H1 (cell line): ENCODE results near the gene SPEM1. TPM values are rescaled to one million over a fixed set of nuclear protein-coding genes. Genes with fewer than 3 reads are reported as not detected.

Source experiments
- CTCF ChIA-PET: fragments of 300-600 bp; sonication (Branson Sonifier 250); formaldehyde crosslinking; loops from one replicate; lab custom pipeline; 2021; ENCODE audit not compliant: partially characterized antibody; lab: Charles Lee
- POLR2A ChIA-PET: fragments of 300-600 bp; sonication (Branson Sonifier 250); formaldehyde crosslinking; loops from one replicate; lab custom pipeline; 2021; ENCODE audit warnings: inconsistent platforms; ENCODE audit not compliant: partially characterized antibody; lab: Charles Lee
- DNase-seq, 2 experiments: peaks; one replicate each; pipeline versions ENCODE4 v3.0.0 to v3.0.0-alpha.2; 2010 to 2022; ENCODE audit warnings: low spot score in 2 of 2, low read depth in 1 of 2, mixed read lengths in 1 of 2
- FAIRE-seq: peaks from 2 replicates; lab custom pipeline; 2011; peaks lifted over from hg19 to GRCh38; lab: Jason Lieb, UNC
- H2AFZ ChIP-seq: 2 replicates; pipeline ENCODE4 v1.8.1; 2012; ENCODE audit warnings: low read length, inconsistent platforms
- H2AK5ac ChIP-seq: 2 replicates; pipeline ENCODE4 v1.6.1; 2013; ENCODE audit warnings: low read depth, low read length
- H2BK120ac ChIP-seq: replicated peaks from 2 replicates; pipeline ENCODE3; 2013; ENCODE audit warnings: low read depth, low read length, inconsistent platforms
- H2BK12ac ChIP-seq: 2 replicates; pipeline ENCODE4 v1.6.1; 2013; ENCODE audit warnings: low read depth, low read length
- H2BK15ac ChIP-seq: 2 replicates; pipeline ENCODE4 v1.6.1; 2013; ENCODE audit warnings: low read length
- H2BK20ac ChIP-seq: 2 replicates; pipeline ENCODE4 v1.6.1; 2013; ENCODE audit warnings: low read length
- H2BK5ac ChIP-seq: 2 replicates; pipeline ENCODE4 v1.6.1; 2013; ENCODE audit warnings: low read depth, low read length
- H3K14ac ChIP-seq: 2 replicates; pipeline ENCODE4 v1.6.1; 2013; ENCODE audit warnings: inconsistent platforms; ENCODE audit not compliant: insufficient read length
- H3K18ac ChIP-seq: 2 replicates; pipeline ENCODE4 v1.6.1; 2013; ENCODE audit warnings: low read length; ENCODE audit errors: extremely low read depth
- H3K23ac ChIP-seq: 2 replicates; pipeline ENCODE4 v1.6.1; 2013; ENCODE audit warnings: inconsistent platforms; ENCODE audit not compliant: insufficient read length
- H3K23me2 ChIP-seq: 2 replicates; pipeline ENCODE4 v1.6.1; 2013; ENCODE audit warnings: low read depth, low read length
- H3K27ac ChIP-seq: 2 replicates; pipeline ENCODE4 v1.6.1; 2011; ENCODE audit warnings: low read depth, low read length, inconsistent platforms
- H3K27me3 ChIP-seq, 4 experiments: replicated peaks in 1 of 4; 1 replicate in 1 of 4; 2 replicates in 3 of 4; pipeline versions ENCODE4 v1.6.1 to v1.8.1; 2011 to 2013; ENCODE audit warnings: low read length in 3 of 4, mild to moderate bottlenecking in 3 of 4, inconsistent platforms in 2 of 4, mixed read lengths in 2 of 4, moderate library complexity in 1 of 4; ENCODE audit not compliant: control insufficient read depth in 3 of 4, insufficient read depth in 3 of 4; ENCODE audit errors: extremely low read depth in 1 of 4
- H3K36me3 ChIP-seq, 4 experiments: 2 replicates each; pipeline versions ENCODE4 v1.6.1 to v1.8.1; 2011 to 2013; ENCODE audit warnings: mild to moderate bottlenecking in 4 of 4, low read length in 3 of 4, moderate library complexity in 2 of 4, control low read depth in 1 of 4, inconsistent platforms in 1 of 4; ENCODE audit not compliant: insufficient read depth in 4 of 4, control insufficient read depth in 2 of 4
- H3K4ac ChIP-seq: replicated peaks from 2 replicates; pipeline ENCODE3; 2013; ENCODE audit warnings: low read length, low read depth, mixed read lengths, inconsistent platforms; ENCODE audit not compliant: insufficient read length
- H3K4me1 ChIP-seq, 4 experiments: replicated peaks in 1 of 4; 1 replicate in 1 of 4; 2 replicates in 3 of 4; pipeline versions ENCODE4 v1.6.1 to v1.8.1; 2011 to 2013; ENCODE audit warnings: low read length in 3 of 4, inconsistent platforms in 2 of 4, mixed read lengths in 1 of 4; ENCODE audit not compliant: insufficient read depth in 4 of 4, control insufficient read depth in 3 of 4
- H3K4me2 ChIP-seq, 2 experiments: 2 replicates each; pipeline versions ENCODE4 v1.6.1 to v1.8.1; 2011 to 2013; ENCODE audit warnings: low read depth in 2 of 2, low read length in 2 of 2, control low read depth in 1 of 2, inconsistent platforms in 1 of 2, mild to moderate bottlenecking in 1 of 2; ENCODE audit not compliant: insufficient read depth in 1 of 2
- H3K4me3 ChIP-seq, 4 experiments: fragments of 200-600, 300-600 bp in 1 of 4; sonication (generic), shearing (Covaris generic), sonication (Bioruptor Twin) in 1 of 4; 2 replicates each; pipeline versions ENCODE4 v1.5.1 to v1.8.1; 2011 to 2016; ENCODE audit warnings: low read length in 4 of 4, low read depth in 3 of 4, control low read depth in 2 of 4, inconsistent platforms in 2 of 4, mild to moderate bottlenecking in 2 of 4, mixed read lengths in 1 of 4, moderate library complexity in 1 of 4; ENCODE audit not compliant: insufficient read depth in 2 of 4; ENCODE audit errors: extremely low read depth in 1 of 4
- H3K56ac ChIP-seq: replicated peaks from 2 replicates; pipeline ENCODE3; 2013; ENCODE audit warnings: low read depth, mild to moderate bottlenecking, mixed read lengths, low read length, inconsistent platforms; ENCODE audit not compliant: insufficient read length
- H3K79me1 ChIP-seq: 2 replicates; pipeline ENCODE4 v1.6.1; 2013; ENCODE audit warnings: low read depth, low read length, control low read depth
- H3K79me2 ChIP-seq, 2 experiments: 2 replicates each; pipeline versions ENCODE4 v1.6.1 to v1.8.1; 2012 to 2013; ENCODE audit warnings: low read length in 2 of 2, mild to moderate bottlenecking in 2 of 2, inconsistent platforms in 1 of 2; ENCODE audit not compliant: insufficient read depth in 2 of 2, control insufficient read depth in 1 of 2
- H3K9ac ChIP-seq, 4 experiments: replicated peaks in 1 of 4; 1 replicate in 1 of 4; 2 replicates in 3 of 4; pipeline versions ENCODE4 v1.6.1 to v1.8.1; 2011 to 2013; ENCODE audit warnings: low read depth in 3 of 4, low read length in 3 of 4, control low read depth in 2 of 4, mild to moderate bottlenecking in 2 of 4, moderate library complexity in 2 of 4, inconsistent platforms in 1 of 4; ENCODE audit errors: extremely low read depth in 1 of 4
- H3K9me3 ChIP-seq, 2 experiments: 2 replicates each; pipeline versions ENCODE4 v1.6.1 to v1.8.1; 2012 to 2013; ENCODE audit warnings: mild to moderate bottlenecking in 2 of 2, moderate library complexity in 2 of 2, control low read depth in 1 of 2, inconsistent platforms in 1 of 2, low read depth in 1 of 2, low read length in 1 of 2, mixed read lengths in 1 of 2; ENCODE audit not compliant: insufficient read depth in 2 of 2
- H4K20me1 ChIP-seq, 2 experiments: replicated peaks in 1 of 2; 2 replicates each; pipeline versions ENCODE3 to v1.8.1; 2011 to 2013; ENCODE audit warnings: inconsistent platforms in 2 of 2, low read length in 2 of 2, mild to moderate bottlenecking in 1 of 2; ENCODE audit not compliant: insufficient read depth in 2 of 2, control insufficient read depth in 1 of 2
- H4K5ac ChIP-seq: 2 replicates; pipeline ENCODE4 v1.6.1; 2013; ENCODE audit warnings: low read length, low read depth, mixed read lengths, inconsistent platforms; ENCODE audit not compliant: insufficient read length
- H4K8ac ChIP-seq: 2 replicates; pipeline ENCODE4 v1.8.0; 2013; ENCODE audit warnings: mild to moderate bottlenecking, moderate library complexity, low read length, inconsistent platforms; ENCODE audit not compliant: insufficient read depth; ENCODE audit errors: extremely low read depth
- H4K91ac ChIP-seq: replicated peaks from 2 replicates; pipeline ENCODE3; 2013; ENCODE audit warnings: low read length, mixed read lengths, inconsistent platforms; ENCODE audit not compliant: insufficient read length
- SIN3A ChIP-seq, 2 experiments: IDR thresholded peaks in 1 of 2; conservative IDR thresholded peaks in 1 of 2; 2 replicates each; pipeline ENCODE4 v1.6.1; 2011 to 2012; ENCODE audit warnings: low read length in 2 of 2, improper control_type of control experiment in 1 of 2, low read depth in 1 of 2, mild to moderate bottlenecking in 1 of 2
- YY1 ChIP-seq: IDR thresholded peaks from 2 replicates; pipeline ENCODE4 v1.6.1; 2011; ENCODE audit warnings: low read depth, mild to moderate bottlenecking, low read length
- WGBS, 2 experiments: shearing (Covaris generic) in 1 of 2; methylation state at CpG; one replicate each; pipeline versions ENCODE4 v1.1.6 to v1.1.7; 2013 to 2015; ENCODE audit warnings: low lambda C conversion rate in 2 of 2, mixed read lengths in 2 of 2, inconsistent platforms in 1 of 2, low coverage in 1 of 2, missing lambda C conversion rate in 1 of 2; ENCODE audit not compliant: insufficient replicate concordance in 2 of 2, insufficient coverage in 1 of 2, insufficient read length in 1 of 2; ENCODE audit errors: extremely low coverage in 1 of 2, missing lambda C conversion rate in 1 of 2; 5-methylcytosine and 5-hydroxymethylcytosine counted together
- polyA plus RNA-seq, 7 experiments: library from polyadenylated mRNA; depleted of rRNA in 3 of 7; stranded (reverse) in 5 of 7; unstranded in 2 of 7; fragments of >200 nt in 5 of 7; fragments of 200-250 nt in 2 of 7; gene quantifications; 1 replicate in 5 of 7; 2 replicates in 1 of 7; 4 replicates in 1 of 7; pipeline versions ENCODE4 v1.2.1 to v1.2.3, GENCODE V29; 2011 to 2013; ENCODE audit warnings: missing spikeins in 2 of 7, mixed read lengths in 2 of 7
- total RNA-seq: library from RNA; stranded (reverse); fragmentation: NEBNext Ultra II Directional; extraction: Animal tissue kit (Norgen Biotek cat#: 25700); gene quantifications from 2 replicates; pipeline ENCODE4 v1.2.1, GENCODE V29; 2021

Gene SPEM1
- total and polyA plus RNA-seq, 2 of the 8 experiments (the other 6 are each of a cell fraction or from before 2014, with no cell fraction given) = not detected

DNA sequence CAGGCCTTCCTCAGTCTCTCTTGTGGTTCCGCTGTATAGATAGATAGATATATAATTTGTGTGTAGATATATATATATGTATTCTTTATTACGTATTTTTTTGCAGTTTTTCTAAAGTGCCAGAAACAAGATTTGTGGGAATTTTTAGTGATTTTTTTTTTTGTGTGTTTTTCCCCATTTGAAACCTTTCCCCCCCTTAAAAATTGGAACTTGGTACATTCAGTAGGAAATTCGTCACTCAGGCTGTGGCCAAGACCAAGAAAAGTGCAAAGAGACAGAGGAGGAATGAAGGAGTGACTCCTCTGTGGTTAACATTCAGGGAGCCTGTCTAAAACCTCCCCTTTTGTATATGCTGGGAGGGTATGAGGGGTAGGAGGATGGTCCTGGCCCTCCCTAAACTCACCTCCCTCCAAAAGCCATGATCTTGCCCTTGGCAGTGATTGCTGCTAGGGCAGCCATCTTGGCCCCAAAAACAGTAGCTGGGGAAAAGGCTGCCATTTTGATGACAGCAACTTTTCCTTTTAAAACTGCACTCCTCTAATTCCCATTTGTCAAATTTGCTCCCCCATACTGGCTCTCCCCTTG lies 39.9 kb downstream of the SPEM1 start:
- H3K56ac ChIP-seq = no peak overlapping the region
- H3K36me3 ChIP-seq = peaks cover 0 to 2% (median 0%) of the 10 kb centered on the region in 4 experiments; a peak in 2 of 8 replicates
- 91% methylated on average over 3 of the region's 3 CpGs; no CpG with 5 or more reads in 1 of the 2 experiments for WGBS, 2 experiments
- peaks cover 5% of the 10 kb centered on the region for H3K23me2 ChIP-seq
- no peaks in the 10 kb centered on the region for H3K79me2 ChIP-seq
- peak; percentile 91 for TF ChIP-seq YY1
- no peak for TF ChIP-seq SIN3A (conservative IDR thresholded peaks at IDR 0.05 in 1 of 2, IDR thresholded peaks at IDR 0.05 in 1 of 2; ENCODE audit: low read depth in 1 of 2, low read length in 2 of 2)
- no peak overlapping the region for H3K4me2 ChIP-seq
- no peak overlapping the region for H4K8ac ChIP-seq
- no peak overlapping the region for H2BK15ac ChIP-seq
- H3K9ac ChIP-seq = no peak overlapping the region
- no peak overlapping the region for H3K27ac ChIP-seq
- H2BK20ac ChIP-seq = no peak overlapping the region
- H3K79me1 ChIP-seq = no peaks in the 10 kb centered on the region
- ChIA-PET POLR2A (interaction anchor here (0.7 to 13.8 kb wide), 5 partner anchors 10 to 197 kb away, joined by 3 to 200 read pairs (median 3); partner anchors contain the start of genes POLR2A, SLC35G6 and ZBTB4), CTCF (interaction anchor here (0.8 to 2.1 kb wide), 4 partner anchors 16 to 54 kb away, joined by 3 to 5 read pairs (median 4); no protein-coding TSS in a partner anchor)
- no peak overlapping the region for H3K14ac ChIP-seq
- H2BK12ac ChIP-seq = no peak overlapping the region
- no peak overlapping the region for H2AK5ac ChIP-seq
- H4K91ac ChIP-seq = no peak overlapping the region
- peaks cover 2 to 18% (median 7%) of the 10 kb centered on the region in 4 experiments for H3K4me1 ChIP-seq
- no peak overlapping the region for H2BK5ac ChIP-seq
- no peak overlapping the region for H2BK120ac ChIP-seq
- H4K5ac ChIP-seq = no peak overlapping the region
- H3K27me3 ChIP-seq = no peaks in the 10 kb centered on the region
- no peak overlapping the region for H3K18ac ChIP-seq
- no peaks in the 10 kb centered on the region for H3K9me3 ChIP-seq
- no peak for FAIRE-seq
- no peak overlapping the region for H3K4me3 ChIP-seq
- H4K20me1 ChIP-seq = no peaks in the 10 kb centered on the region
- no peak overlapping the region for H3K4ac ChIP-seq
- no peak overlapping the region for H3K23ac ChIP-seq
- no peak overlapping the region for H2AFZ ChIP-seq
- no peak for DNase-seq
